ENCODE measurements around the gene LRRC1.
"Not testable (repeated sequence)": the region's sequence is repeated elsewhere in the genome, so short reads cannot be mapped to it uniquely, and the experiment has no call there.

Gene LRRC1

GRCh38 chr6:53794720-53795339 lies at the start of gene LRRC1:
LRRC1 (plus strand) TSS chr6:53795005; CDS start chr6:53795257, 252 bp downstream.
- peak; percentile 68 to 77 for DNase-seq (ENCODE audit: low read depth in 2 of 2)

- DNase-seq (ENCODE audit: low read depth in 2 of 2) = no peak
Observed at GRCh38 chr6:53746442-53747103, 48.2 kb upstream of the LRRC1 start.

GRCh38 chr6:53750052-53750650 lies 44.7 kb upstream of the LRRC1 start:
- DNase-seq (ENCODE audit: low read depth in 2 of 2) = no peak

GRCh38 chr6:53751417-53751816 lies 43.4 kb upstream of the LRRC1 start:
- no peak for DNase-seq (ENCODE audit: low read depth in 2 of 2)

GRCh38 chr6:53752440-53752839 lies 42.4 kb upstream of the LRRC1 start:
- DNase-seq (ENCODE audit: low read depth in 2 of 2) = no peak

GRCh38 chr6:53752856-53753255 lies 41.9 kb upstream of the LRRC1 start:
- DNase-seq (ENCODE audit: low read depth in 2 of 2) = no peak

GRCh38 chr6:53754330-53754729 lies 40.5 kb upstream of the LRRC1 start:
- no peak for DNase-seq (ENCODE audit: low read depth in 2 of 2)

GRCh38 chr6:53756396-53756795 lies 38.4 kb upstream of the LRRC1 start:
- no peak for DNase-seq (ENCODE audit: low read depth in 2 of 2)

- DNase-seq (ENCODE audit: low read depth in 2 of 2) = no peak
Observed at GRCh38 chr6:53758496-53758895, 36.3 kb upstream of the LRRC1 start.

GRCh38 chr6:53761036-53761435 lies 33.8 kb upstream of the LRRC1 start:
- no peak for DNase-seq (ENCODE audit: low read depth in 2 of 2)

GRCh38 chr6:53765270-53765669 lies 29.5 kb upstream of the LRRC1 start:
- DNase-seq (ENCODE audit: low read depth in 2 of 2) = no peak

GRCh38 chr6:53766930-53767329 lies 27.9 kb upstream of the LRRC1 start:
- DNase-seq (ENCODE audit: low read depth in 2 of 2) = no peak

GRCh38 chr6:53767941-53768340 lies 26.9 kb upstream of the LRRC1 start:
- DNase-seq (ENCODE audit: low read depth in 2 of 2) = no peak

GRCh38 chr6:53768636-53769035 lies 26.2 kb upstream of the LRRC1 start:
- DNase-seq (ENCODE audit: low read depth in 2 of 2) = no peak

- no peak for DNase-seq (ENCODE audit: low read depth in 2 of 2)
Observed at GRCh38 chr6:53770780-53771249, 24.0 kb upstream of the LRRC1 start.

GRCh38 chr6:53771785-53772624 lies 22.8 kb upstream of the LRRC1 start:
- no peak for DNase-seq (ENCODE audit: low read depth in 2 of 2)

- DNase-seq (ENCODE audit: low read depth in 2 of 2) = no peak
Observed at GRCh38 chr6:53773044-53773696, 21.6 kb upstream of the LRRC1 start.

- DNase-seq (ENCODE audit: low read depth in 2 of 2) = not testable (repeated sequence)
Observed at GRCh38 chr6:53776152-53776551, 18.7 kb upstream of the LRRC1 start.

- DNase-seq (ENCODE audit: low read depth in 2 of 2) = not testable (repeated sequence)
Observed at GRCh38 chr6:53784991-53785390, 9.8 kb upstream of the LRRC1 start.

GRCh38 chr6:53786832-53787231 lies 8.0 kb upstream of the LRRC1 start:
- no peak for DNase-seq (ENCODE audit: low read depth in 2 of 2)

- no peak for DNase-seq (ENCODE audit: low read depth in 2 of 2)
Observed at GRCh38 chr6:53790886-53791285, 3.9 kb upstream of the LRRC1 start.

GRCh38 chr6:53792016-53792415 lies 2.8 kb upstream of the LRRC1 start:
- DNase-seq (ENCODE audit: low read depth in 2 of 2) = no peak

Measured in stimulated activated CD4-positive, alpha-beta T cell treated with anti-CD3 and anti-CD28 coated beads, Interleukin-4, amount 100 ng/mL, for 48 hours (primary cell).